Measurements from ENCODE around the gene TTF2.
"Not testable (repeated sequence)": the region's sequence is repeated elsewhere in the genome, so short reads cannot be mapped to it uniquely, and the experiment has no call there.

Gene TTF2

GRCh38 chr1:117094841-117095604 lies 34.9 kb downstream of the TTF2 start:
- no peak for DNase-seq

- DNase-seq = no peak
These were observed 36.9 kb downstream of the TTF2 start for GRCh38 chr1:117096951-117097408.

DNA sequence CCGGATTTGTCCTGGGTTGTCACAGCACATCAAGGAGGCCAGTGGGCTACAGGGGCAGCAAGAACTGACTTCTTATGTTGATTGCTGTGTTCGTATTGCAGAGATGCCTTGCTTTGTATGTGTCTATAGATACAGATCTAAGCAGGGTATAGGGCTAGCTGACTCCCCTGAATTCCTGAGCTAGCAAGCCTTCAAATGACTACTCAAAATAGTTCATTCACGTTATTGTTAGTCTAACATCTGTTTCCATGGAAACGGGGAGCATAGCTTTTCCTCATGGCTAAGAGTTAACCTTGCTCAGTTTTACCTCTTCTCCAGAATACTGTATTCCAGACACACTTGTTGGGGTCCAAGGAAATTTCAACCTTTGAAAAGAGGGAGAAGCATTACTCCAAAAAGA lies 37.3 kb downstream of the TTF2 start:
- no peak for DNase-seq

DNA sequence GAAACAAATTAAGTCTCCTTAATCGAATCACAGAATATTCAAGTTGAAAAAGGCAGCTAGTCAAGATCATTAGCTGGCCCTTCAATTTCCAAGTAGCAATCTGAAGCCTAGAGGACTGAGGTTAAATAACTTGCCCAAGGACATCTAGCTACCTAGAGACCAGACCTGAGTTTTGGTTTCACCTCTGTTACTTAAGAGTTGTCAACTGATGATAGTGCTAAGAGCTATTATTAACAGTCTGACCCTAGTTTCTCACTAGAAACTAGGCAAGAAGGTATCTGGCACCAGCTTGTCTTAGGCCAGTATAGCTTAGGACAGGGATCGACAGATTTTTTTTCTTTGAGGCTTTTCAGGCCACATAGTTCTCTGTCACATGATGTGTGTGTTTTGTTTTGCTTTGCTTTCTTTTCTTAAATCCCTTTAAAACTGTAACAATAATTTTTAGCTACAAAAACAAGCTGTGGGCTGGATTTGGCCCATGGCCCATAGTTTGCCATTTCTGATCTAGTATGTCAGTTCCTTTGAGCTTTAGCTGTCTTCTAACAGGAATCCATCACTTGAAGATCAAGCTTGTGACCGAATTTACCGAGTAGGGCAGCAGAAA lies 38.3 kb downstream of the TTF2 start:
- DNase-seq = no peak

DNA sequence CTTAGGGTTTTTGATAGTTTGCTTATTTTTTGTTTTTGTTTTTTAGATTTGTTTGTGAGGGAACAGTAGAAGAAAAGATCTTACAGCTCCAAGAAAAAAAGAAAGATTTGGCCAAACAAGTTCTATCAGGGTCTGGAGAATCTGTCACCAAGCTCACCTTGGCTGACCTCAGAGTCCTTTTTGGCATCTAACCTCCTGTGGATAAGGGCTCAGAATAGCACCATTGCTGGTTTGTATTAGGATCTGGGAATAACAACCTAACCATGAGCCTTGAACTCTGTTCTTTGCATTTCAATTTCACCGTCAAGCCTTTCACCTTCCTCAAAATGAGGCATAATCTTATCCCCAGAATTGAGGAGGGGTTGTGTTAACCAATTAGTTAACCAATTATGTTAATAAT lies 41.2 kb downstream of the TTF2 start:
- DNase-seq = no peak

- not testable (repeated sequence) for DNase-seq
These were observed 41.7 kb downstream of the TTF2 start for GRCh38 chr1:117101858-117102257.

- DNase-seq = no peak
These were observed 44.9 kb downstream of the TTF2 start for GRCh38 chr1:117104986-117105385.

DNA sequence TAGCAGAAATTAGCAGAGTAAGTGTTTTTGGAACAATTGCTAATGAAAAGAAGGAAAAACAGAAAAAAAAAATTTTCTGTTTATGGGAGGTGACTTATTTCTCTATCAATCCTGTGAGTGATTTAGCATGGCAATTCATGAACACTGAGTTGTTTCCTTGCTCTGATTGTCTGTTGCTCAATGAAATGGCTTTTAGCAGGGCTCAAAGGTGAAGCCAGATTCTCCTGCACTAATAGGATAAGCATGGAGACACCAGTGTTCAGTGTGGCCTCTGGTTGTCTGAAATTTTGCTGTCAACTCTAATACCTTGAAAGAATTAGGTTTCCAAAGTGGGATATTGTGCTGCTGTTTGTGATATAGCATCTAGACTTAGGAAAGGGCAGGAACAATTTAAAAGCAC lies 45.6 kb downstream of the TTF2 start:
- no peak for DNase-seq

DNA sequence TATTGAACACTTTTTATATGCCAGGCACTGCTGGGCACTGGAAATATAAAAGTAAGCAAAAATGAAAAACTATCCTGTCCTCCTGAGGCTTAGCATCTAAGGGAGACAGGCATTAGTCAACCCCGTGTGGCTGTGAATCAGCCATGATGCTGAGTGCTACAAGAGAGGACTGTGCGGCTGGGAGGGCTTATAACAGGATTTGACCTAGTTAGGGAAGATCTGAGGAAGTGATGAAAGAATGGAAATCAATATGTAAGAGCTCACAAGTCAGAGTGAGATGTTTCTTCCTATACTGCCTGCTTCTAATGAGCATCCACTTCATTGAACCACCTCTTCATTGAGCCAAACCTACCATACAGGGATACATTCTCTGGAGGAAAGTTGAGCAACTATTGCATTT lies 46.4 kb downstream of the TTF2 start:
- no peak for DNase-seq

- DNase-seq = no peak
These were observed 47.2 kb downstream of the TTF2 start for GRCh38 chr1:117107364-117107763.

DNA sequence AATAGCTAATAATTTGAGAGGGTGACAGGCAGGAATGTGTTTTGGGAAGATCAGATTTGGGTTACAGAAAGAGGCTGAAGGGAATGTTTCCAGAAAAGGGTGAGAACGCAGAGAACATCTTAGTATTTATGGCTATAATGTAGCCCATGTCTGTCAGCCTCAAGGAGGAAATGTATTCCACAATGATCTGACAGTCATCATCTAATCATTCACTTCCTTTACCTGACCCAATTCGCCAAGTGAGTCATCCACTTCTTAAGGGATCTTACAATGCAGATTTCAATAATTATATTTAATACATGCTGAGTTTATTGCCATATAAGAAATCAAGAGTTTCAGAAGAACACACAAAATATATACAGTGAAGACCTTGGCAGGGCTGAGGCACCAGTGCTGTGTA lies 50.6 kb downstream of the TTF2 start:
- no peak for DNase-seq

- no peak for DNase-seq
These were observed 52.1 kb downstream of the TTF2 start for GRCh38 chr1:117112047-117112717.

DNA sequence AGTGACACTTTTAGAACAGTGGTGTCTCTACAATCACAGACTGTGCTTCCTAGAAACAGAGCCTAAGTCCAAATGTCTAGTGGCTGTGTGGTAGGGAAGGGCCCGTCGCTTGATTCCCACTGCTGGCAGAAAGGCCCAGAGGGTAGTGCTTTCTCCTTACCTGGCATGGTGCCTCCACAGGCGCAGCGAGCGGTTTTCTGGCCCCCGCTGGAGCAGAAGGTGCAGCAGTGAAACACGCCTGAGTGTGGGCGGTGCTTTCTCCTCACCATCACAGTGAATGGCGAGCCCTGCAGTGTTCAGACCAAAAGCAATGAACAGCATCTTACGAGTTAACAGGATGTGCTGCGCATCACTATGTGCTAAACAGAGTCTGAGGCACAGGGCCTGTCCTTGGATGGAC lies 53.1 kb downstream of the TTF2 start:
- DNase-seq = no peak

GRCh38 chr1:117114877-117115276 lies 54.8 kb downstream of the TTF2 start:
- no peak for DNase-seq

GRCh38 chr1:117116090-117116783 lies 56.1 kb downstream of the TTF2 start:
- no peak for DNase-seq

DNA sequence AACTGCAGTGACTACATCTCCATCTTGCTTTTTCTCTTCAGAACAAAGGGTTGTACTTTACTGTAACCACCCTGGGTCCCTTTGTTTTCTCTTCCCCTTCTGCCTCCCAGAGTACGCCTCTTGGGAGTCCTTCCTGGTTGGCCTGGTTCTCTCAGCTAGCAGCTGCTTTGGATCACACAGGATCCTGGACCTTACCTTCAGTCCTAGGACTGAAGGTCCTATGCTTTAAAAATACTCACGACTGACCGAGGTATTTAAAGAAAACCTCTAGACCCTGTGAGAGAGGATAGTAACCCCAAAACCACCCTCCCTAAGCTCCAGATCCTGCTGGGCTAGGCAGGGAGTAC lies 56.6 kb downstream of the TTF2 start:
- no peak for DNase-seq

GRCh38 chr1:117117697-117118096 lies 57.6 kb downstream of the TTF2 start:
- no peak for DNase-seq

GRCh38 chr1:117118137-117118536 lies 58.0 kb downstream of the TTF2 start:
- no peak for DNase-seq

GRCh38 chr1:117119144-117119543 lies 59.0 kb downstream of the TTF2 start:
- DNase-seq = not testable (repeated sequence)

DNA sequence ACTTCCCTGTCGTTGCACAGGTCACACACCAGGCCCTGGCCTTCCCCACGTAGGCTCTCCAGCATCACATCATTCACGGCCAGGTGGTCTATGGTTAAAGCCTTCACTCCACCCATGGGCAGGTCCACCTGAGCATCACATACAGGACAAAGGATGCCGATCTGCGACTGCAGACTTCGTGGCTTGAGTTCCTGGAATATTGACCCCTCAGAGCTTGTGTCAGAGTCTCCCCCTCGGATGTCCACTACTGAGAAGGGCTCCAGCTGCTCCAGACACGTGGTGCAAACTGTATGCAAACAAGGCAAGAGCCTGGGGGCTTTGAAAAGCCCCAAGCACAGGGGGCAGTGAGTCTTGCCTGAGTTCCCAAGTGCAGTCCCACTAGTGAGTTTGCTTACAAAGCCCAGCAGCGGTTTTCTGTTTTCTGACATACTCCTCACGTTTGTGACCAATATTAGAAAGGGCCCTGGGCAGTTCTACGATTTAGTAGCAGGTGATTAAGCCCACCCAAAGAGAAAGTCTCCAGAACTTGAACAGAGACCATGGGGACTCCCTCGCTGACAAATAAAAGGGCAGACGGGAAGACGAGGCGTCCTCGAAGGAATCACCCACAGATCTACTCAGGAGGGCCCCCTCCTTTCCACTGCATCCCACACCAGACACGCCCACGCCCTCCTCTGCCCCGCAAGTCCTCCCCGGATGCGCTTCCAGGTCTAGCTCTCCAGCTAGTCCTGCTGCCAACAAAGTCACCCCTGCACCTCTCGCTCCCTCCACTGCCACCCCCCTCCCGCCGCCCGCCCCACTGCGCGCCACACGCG lies 60.9 kb downstream of the TTF2 start:
- no peak for DNase-seq

GRCh38 chr1:117121589-117122329 lies 61.6 kb downstream of the TTF2 start, which contains the start of gene TRIM45:
Gene TRIM45, minus strand, starts transcription at chr1:117121749. Its CDS starts 548 bp downstream, at chr1:117121201.
- peak; percentile 88 for DNase-seq

All from activated CD4-positive, alpha-beta T cell treated with anti-CD3 and anti-CD28 coated beads, Interleukin-2, amount 50 U/mL, for 16 hours (primary cell).